NCI-H146 treated with DMSO at 0.1 percent for 48 hours (cell line): ENCODE results near the gene ANTXRL.
"Not testable (repeated sequence)": the region's sequence is repeated elsewhere in the genome, so short reads cannot be mapped to it uniquely, and the experiment has no call there.

Experiments used
- DNase-seq: peaks from one replicate; lab custom pipeline; 2025; ENCODE audit not compliant: unreplicated experiment; lab: John Stamatoyannopoulos, UW

The ANTXRL gene

DNA sequence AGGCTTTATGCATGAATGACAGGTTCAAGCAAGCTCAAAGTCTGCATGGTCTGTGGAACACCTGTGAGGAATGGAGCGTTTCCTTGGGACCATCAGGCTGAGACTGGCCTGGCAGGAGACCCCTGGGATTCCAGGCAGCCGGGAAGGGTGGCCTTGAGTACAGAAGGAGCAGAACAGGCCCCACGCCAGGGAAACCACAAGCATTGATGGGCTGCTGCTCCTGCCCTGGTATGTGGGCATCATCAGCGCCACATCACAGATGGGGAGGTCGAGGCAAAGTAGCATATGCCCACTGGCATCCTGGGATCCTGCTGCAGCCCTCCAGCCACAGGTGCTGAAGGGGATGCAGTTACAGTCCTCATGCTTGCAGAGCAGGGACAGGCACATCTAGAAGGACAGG is 40.9 kb downstream of the ANTXRL start:
- no peak for DNase-seq

DNA sequence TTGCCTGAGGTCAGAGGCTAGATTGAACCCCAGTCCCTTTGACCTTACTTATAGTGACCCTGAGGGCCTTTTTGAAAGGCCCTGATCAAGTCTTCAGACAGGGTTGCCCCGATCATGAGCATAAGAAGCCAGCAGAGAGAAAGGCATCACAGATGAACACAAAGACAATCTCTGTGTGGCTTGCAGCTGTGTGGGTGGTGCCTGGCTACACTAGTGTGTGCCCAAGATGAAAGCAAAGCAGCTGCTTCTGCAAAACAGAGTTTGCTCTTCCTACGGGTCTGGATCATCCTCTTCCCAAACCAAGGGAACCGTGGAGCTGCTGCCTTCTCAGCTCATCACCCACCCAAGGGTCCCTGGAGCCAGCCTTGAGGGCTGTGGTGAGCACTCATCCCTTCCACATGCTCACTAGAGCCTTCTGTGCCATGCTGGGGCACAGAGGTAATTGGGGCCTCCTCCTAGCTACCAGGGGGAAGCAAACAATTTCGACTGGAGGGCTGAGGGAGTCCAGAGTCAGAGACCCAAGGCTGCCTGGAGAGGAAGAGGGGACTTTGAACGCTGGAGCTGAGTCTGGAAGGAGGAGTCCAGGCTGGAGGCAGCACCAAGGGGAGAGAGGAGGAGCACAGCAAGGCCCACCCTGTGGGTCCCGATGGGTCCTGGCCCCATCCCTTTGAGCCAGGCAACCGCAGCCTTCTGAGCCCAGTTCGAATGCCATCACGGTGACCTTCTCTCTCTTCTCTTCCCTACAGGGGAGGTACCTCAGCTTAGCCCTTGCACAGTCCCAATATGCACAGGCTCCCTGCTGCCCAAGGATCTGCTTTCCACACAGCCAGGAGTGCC is 42.3 kb downstream of the ANTXRL start:
- no peak for DNase-seq

DNA sequence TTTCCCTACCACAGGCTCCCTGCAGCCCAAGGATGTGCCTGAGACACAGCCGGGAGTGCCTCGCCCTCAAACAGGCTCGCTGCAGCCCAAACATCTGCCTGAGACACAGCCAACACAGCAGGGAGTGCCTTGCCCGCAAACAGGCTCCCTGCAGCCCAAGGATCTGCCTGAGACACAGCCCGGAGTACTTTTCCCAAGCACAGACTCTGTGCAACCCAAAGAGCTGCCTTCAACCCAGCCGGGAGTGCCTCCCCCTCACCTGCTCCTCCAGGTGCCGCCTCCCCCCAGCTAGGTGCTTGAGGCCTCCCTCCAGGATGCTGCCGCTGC is 42.9 kb downstream of the ANTXRL start:
- DNase-seq = no peak

GRCh38 chr10:46330894-46331293 is 44.1 kb downstream of the ANTXRL start:
- no peak for DNase-seq

DNA sequence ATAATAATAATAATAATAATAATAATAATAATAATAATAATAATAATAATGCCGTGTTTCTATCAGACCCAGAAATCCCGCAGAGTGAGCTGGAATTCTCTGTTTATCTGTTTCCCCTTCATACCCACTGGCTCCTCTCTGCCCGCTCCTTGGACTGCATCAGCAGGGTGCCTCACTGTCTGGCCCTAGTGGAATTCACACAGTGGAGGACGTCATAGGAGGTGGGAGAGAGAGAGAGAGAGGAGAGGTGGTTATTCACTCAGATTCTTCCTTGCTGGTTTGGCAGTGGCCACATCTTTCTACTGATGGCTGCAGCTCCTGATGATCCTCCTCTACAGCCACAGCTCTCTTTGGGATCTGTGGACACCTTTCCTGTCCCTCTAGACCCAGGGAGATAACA is 78.7 kb downstream of the ANTXRL start:
- DNase-seq = not testable (repeated sequence)

GRCh38 chr10:46367209-46367608 is 80.4 kb downstream of the ANTXRL start:
- DNase-seq = not testable (repeated sequence)

GRCh38 chr10:46367666-46368240 is 81.0 kb downstream of the ANTXRL start:
- DNase-seq = not testable (repeated sequence)

- not testable (repeated sequence) for DNase-seq
Observed at GRCh38 chr10:46368956-46369355, 82.2 kb downstream of the ANTXRL start.

- not testable (repeated sequence) for DNase-seq
Observed at GRCh38 chr10:46374410-46374809, 87.6 kb downstream of the ANTXRL start.

- not testable (repeated sequence) for DNase-seq
Observed at GRCh38 chr10:46375406-46375805, 88.6 kb downstream of the ANTXRL start, which contains the start of gene ANXA8L1. ANXA8L1 (plus strand) TSS chr10:46375776; CDS start chr10:46375852, 76 bp downstream.

GRCh38 chr10:46377022-46377421 is 90.2 kb downstream of the ANTXRL start:
- not testable (repeated sequence) for DNase-seq

DNA sequence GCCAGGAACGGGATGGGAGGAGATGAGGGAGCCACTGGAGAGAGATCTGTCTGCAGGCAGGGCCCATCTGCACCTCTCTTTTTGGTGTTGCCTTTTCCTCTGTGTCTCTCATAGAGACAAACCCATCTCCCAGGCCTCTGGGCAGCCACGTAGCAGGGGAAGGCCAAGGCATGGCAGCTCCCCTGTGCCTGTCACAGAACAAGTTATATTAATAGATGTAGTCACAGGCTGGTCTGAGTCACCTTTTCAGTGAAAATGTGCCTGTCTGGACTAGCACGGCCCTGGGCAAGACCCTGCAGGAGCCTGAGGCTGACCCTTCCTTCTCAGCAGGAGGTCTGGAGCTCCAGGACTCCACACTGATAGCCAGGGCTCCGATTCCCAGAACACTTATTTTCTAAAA is 90.9 kb downstream of the ANTXRL start:
- DNase-seq = not testable (repeated sequence)

DNA sequence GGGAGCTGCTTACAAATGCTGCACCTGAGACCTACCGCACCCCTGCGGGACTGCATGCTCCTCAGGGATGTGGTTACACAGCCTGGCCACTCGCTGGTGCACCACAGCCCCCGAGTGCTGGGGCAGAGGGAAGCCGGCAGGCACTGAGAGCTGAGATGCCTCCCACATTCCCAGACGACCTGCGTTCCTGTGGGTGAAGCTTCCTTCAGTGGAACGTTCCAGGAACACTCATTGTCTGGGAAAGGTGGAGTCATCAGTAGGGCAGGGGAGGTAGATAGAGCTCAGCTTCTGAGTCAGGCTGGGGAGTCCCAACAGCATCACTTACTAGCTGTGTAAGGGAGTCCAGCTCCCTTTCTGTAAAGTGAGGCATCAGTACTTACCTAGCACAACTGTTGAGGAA is 91.3 kb downstream of the ANTXRL start:
- not testable (repeated sequence) for DNase-seq

DNA sequence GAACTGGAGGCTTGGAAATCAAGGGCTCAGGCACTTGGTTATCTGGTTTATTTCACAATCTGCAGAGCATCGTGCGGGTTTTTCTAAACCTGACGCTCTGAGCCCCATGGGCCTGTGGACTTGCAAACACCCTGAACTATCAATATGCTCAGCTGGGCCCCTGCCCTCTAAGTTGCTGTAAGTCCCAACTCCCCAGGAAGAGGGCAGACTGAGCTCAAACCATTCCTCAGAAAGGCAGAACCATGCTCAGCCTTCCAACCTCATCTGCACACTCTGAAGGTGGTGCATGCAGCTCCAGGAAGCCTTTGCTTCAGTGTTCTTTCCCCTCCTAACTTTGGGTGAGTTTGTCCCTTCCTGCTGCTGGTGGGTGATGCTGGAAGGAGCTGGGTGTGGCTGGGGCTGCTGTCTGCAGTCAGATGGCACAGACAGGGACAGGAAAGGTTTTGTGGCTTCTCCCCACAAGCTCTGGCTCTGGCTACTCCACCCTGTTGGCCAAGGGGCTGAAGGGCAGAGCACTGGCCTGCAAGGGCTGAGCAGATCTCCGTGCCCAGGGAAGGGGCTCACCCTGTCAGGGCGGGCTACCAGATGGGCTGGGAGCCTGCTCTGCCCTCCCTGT is 92.5 kb downstream of the ANTXRL start:
- DNase-seq = not testable (repeated sequence)
